HG03432 (cell line): ENCODE data around the gene FHDC1.
A peak's percentile ranks its signal among the peaks of the same experiment; 100 is the strongest.

Experiments
- ATAC-seq: cut with Tn5 transposase; IDR thresholded peaks from one replicate; pipeline ENCODE4 v1.9.1; 2021; ENCODE audit warnings: mild to moderate bottlenecking, moderate library complexity; ENCODE audit not compliant: unreplicated experiment

Gene FHDC1

DNA sequence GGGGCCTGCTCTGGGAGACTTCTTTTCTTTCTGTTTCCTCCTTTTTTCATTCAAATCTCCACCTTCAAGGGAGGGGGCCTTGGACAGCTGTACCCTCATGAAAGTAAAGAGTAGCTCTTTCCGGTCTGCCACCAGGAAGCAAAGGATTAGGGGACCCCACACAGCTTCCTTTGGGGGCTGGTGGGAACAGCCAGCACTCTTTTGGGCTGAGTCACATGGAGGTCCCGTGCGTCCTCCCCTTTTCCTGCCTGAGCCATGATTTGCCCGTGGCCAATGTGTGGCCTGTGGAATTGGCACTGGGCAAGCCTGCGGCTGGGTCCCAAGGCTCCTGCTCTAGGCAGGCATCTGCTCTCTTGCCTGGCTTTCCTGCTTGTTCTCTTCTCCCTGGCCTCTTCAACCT lies 65.5 kb downstream of the FHDC1 start:
- no peak for ATAC-seq

GRCh38 chr4:153002110-153002509 lies 66.0 kb downstream of the FHDC1 start:
- ATAC-seq, result no peak

GRCh38 chr4:153004081-153004850 lies 68.1 kb downstream of the FHDC1 start:
- no peak for ATAC-seq

- ATAC-seq, result no peak
Measured at GRCh38 chr4:153005899-153006381, 69.8 kb downstream of the FHDC1 start.

GRCh38 chr4:153008578-153009199 lies 72.6 kb downstream of the FHDC1 start:
- peak; percentile 65 for ATAC-seq

DNA sequence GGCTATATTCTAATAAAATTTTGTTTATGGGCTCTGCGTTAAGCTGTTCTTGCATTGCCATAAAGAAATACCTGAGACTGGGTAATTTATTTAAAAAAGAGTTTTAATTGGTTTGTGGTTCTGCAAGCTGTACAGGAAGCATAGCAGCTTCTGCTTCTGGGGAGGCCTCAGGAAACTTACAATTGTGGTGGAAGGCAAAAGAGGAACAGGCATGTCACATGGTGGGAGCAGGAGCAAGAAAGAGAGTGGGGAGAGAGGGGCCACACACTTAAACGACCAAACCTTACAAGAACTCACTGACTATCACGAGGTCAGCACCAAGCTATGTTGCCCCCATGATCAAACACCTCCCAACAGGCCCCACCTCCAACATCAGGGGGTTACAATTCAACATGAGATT lies 74.0 kb downstream of the FHDC1 start:
- no peak for ATAC-seq

DNA sequence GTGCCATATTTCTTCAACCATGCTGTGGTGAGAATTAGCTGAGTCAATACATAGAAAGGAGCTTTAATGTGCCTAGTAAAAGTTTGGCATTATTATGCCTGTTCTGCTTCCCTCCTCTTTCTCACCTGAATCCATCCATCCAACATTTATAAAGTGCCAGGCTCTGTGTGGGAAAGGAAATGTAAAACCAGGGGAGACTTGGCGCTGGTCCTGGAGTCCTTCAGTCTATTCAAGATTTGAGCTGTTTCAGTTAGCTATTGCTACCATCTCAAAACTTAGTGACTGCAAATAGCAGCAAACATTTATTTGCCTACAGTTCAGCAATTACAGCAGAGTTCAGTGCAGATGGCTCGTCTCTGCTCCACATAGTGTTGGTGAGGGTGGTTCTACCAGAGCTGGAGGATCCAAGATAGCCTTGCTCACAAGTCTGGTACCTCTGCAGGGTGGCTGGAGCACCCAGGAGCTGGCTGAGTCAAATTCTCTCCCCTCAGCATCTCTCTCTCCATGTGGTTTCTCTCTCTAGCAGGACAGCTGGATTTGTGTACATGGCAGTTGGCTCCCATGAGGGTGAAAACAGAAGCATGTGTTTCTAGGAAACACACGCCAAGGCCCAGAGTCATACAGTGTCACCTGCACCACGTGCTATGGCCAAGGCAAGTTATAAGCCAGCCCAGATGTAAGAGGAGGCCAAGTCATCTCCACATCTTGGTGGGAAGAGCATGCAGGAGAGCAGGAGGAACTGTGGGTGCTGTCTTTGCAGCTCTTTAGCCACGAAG lies 77.3 kb downstream of the FHDC1 start:
- ATAC-seq, result no peak

DNA sequence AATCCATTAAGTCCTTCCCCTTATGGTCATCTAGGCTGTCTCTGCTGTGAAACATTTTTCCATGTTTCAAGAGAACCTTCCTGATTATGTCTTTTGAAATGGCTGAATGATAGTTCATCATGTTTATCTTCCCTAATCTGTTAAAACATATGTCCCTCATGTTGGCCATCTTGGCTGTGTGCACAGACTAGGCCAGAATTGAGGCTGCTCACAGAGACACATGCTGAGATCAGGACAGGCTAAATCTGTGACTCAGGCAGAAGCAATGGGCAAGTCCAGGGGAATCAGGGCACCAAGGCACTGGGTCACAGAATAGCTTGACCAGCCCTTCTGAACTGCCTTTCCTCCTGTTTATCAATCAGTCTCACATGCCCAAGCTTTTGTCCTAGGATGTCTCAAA lies 78.3 kb downstream of the FHDC1 start:
- ATAC-seq, result no peak

DNA sequence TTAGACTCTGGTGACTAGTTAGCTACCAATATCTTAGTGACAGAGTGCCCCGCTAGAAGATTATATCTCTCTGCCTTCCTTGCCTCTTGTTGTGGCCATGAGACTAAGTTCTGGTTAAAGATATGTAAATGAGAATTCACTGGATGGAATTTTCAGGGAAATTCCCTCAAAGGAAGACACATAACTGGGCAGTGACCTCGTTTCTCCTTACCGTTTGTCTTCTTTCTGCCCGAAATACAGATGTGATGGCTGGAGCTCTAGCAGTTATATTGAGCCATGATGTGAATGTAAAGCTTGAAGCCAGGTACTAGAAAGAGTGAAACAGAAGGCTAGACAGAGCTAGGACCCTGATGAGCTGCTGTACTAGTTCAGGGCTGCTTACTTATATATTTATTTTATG lies 80.5 kb downstream of the FHDC1 start:
- no peak for ATAC-seq

- no peak for ATAC-seq
Measured at GRCh38 chr4:153018031-153018430, 81.9 kb downstream of the FHDC1 start.

- no peak for ATAC-seq
Measured at GRCh38 chr4:153018684-153019083, 82.6 kb downstream of the FHDC1 start.

DNA sequence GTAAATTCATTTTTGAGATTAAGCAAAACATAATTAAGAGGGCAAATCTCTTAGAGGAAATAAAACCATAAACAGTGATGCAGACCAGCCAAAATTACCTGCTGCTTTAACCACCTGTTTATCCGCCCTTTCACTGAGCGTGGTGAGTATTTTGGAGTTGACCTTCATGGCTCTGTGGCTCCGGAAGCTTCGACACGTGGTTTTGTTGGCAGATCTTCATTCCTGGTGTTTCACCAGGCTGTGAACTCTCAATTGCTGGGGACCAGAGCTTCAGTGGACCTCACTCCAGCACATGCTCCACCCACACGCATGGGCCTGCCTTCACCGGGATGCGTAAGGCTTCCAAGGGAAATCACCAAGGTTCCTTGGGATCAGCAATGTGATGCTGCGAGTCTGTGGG lies 83.8 kb downstream of the FHDC1 start:
- ATAC-seq, result no peak

DNA sequence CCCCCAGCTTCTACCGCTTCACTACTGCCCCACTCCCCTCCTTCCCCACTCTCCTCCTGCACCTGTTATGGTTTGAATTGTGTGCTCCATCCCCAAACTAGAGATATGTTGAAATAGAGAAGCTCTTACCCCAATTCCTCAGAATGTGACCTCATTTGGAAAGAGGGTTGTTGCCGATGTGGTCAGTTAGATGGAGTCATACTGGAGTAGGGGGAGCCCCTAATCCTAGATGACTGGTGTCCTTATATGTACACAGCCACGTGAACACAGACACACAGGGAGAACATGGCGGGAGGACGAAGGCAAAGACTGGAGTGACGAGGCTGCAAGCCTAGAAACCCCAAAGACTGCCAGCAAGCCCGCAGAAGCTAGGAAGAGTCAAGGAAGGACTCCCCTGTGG lies 84.3 kb downstream of the FHDC1 start:
- ATAC-seq, result no peak

GRCh38 chr4:153021276-153021675 lies 85.2 kb downstream of the FHDC1 start:
- no peak for ATAC-seq

- no peak for ATAC-seq
Measured at GRCh38 chr4:153022241-153022715, 86.2 kb downstream of the FHDC1 start.

- no peak for ATAC-seq
Measured at GRCh38 chr4:153023139-153023538, 87.0 kb downstream of the FHDC1 start.

- no peak for ATAC-seq
Measured at GRCh38 chr4:153023692-153024394, 87.7 kb downstream of the FHDC1 start.

DNA sequence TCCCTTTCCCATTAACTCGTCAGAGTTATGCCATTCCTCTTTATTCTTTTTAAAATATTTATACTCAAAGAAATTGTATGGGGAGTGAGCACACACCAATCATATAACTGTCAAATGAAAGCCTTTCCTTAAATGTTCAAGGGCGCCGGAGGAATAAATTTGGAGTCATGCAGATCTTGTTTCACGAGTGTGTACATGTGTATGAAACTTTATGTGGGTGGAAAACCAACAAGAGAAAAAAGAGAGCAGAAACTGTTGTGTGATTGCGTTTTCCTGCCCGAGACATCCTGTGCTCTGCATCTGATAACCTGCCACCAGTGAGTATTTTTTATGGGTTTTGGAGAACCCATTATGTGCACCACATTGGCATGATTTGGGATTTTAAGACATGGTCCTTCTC lies 88.3 kb downstream of the FHDC1 start:
- ATAC-seq, result no peak

GRCh38 chr4:153025406-153025805 lies 89.3 kb downstream of the FHDC1 start:
- no peak for ATAC-seq

- ATAC-seq, result no peak
Measured at GRCh38 chr4:153026591-153027346, 90.6 kb downstream of the FHDC1 start.
